Measurements from ENCODE around the gene PRKCE.

PRKCE gene

DNA sequence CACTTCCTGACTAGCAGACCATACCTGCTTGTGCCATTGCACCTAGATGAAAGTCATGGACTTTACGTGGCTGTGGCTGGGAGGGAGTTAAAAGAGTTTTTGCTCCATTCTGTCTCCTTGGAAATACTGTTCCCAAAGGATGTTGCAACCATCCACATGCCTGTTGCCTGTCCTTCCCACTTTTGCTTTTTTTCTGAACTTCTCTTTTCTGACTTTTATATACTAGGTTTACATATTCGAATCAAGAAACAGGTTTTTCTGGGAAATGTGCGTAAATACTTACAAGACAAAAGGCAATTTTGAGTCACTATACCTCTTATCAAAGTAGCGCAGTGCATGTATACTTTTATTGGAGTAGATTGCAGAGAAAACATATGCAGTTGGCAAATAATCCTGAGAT lies 244.8 kb downstream of the PRKCE start:
- no peaks in the 10 kb centered on the region for H3K36me3 Mint-ChIP-seq
- no peaks in the 10 kb centered on the region for H3K27me3 Mint-ChIP-seq
- peaks cover 17% of the 10 kb centered on the region for H3K4me1 Mint-ChIP-seq (ENCODE audit: low read depth)
- H3K9me3 Mint-ChIP-seq (ENCODE audit: low read depth) = no peaks in the 10 kb centered on the region
- no peak overlapping the region for H3K4me3 Mint-ChIP-seq
- H3K27ac Mint-ChIP-seq = no peak overlapping the region

DNA sequence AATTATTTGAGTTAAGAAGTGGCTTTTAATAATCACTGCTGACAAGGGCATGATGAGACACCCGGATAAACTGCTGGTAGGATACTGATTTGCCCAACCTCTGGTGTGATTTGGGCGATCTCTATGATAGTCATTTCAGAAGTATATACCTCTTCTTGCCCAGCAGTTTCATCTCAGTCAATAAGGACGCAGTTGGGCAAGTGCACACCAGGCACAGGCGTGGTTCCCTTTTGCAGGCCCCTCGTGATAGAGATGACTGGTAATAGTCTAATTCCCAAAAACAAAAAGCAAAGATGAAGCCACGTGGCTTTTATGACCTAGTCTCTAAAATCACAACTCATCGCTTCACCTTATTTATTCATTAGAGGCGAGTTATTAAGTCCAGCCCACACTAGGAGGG lies 246.4 kb downstream of the PRKCE start:
- H3K9me3 Mint-ChIP-seq (ENCODE audit: low read depth) = no peaks in the 10 kb centered on the region
- no peaks in the 10 kb centered on the region for H3K27me3 Mint-ChIP-seq
- H3K4me1 Mint-ChIP-seq (ENCODE audit: low read depth) = peaks cover 2% of the 10 kb centered on the region
- no peak overlapping the region for H3K27ac Mint-ChIP-seq
- no peaks in the 10 kb centered on the region for H3K36me3 Mint-ChIP-seq
- no peak overlapping the region for H3K4me3 Mint-ChIP-seq

DNA sequence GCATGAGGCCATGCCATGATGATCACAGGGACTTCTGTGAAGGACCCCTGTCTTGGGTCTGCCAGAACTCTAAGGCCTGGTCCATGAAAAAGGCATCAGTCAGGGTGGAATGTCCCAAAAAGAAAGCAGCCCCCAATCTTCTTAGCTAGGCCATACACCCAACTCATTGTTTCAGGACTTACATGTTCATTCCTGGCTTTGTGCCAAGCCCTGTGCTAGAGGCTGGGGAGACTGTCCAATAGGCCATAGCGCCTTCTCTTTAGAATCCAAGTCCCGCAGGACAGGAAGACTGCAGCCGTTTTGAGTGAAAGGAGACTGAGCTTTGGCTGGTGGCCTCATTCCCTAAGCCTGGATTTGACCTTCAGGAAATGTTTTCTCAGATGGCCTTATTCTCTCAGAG lies 247.3 kb downstream of the PRKCE start:
- no peak overlapping the region for H3K4me3 Mint-ChIP-seq
- H3K4me1 Mint-ChIP-seq (ENCODE audit: low read depth) = no peaks in the 10 kb centered on the region
- no peaks in the 10 kb centered on the region for H3K36me3 Mint-ChIP-seq
- H3K9me3 Mint-ChIP-seq (ENCODE audit: low read depth) = no peaks in the 10 kb centered on the region
- H3K27ac Mint-ChIP-seq = no peak overlapping the region
- no peaks in the 10 kb centered on the region for H3K27me3 Mint-ChIP-seq

DNA sequence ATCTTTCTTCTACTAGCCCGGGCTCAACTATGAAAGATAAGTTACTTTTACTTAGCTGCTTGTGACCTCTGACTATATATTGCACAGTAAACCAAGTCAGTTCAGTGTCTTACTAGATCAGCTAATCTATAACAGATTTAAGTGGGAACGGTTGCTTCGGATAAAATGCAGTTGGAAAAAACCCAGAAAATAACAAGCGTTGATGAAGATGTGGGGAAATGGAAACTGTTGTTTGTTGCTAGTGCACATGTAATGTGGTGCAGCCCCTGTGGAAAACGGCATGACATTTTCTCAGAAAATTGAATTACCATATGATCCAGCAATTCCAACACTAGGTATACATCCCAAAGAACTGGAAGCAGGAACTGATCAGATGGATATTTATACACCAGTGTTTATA lies 248.5 kb downstream of the PRKCE start:
- Mint-ChIP-seq H3K27me3 (no peaks in the 10 kb centered on the region), H3K4me1 (ENCODE audit: low read depth) (no peaks in the 10 kb centered on the region), H3K27ac (no peak overlapping the region), H3K4me3 (no peak overlapping the region), H3K36me3 (no peaks in the 10 kb centered on the region), H3K9me3 (ENCODE audit: low read depth) (no peaks in the 10 kb centered on the region)

DNA sequence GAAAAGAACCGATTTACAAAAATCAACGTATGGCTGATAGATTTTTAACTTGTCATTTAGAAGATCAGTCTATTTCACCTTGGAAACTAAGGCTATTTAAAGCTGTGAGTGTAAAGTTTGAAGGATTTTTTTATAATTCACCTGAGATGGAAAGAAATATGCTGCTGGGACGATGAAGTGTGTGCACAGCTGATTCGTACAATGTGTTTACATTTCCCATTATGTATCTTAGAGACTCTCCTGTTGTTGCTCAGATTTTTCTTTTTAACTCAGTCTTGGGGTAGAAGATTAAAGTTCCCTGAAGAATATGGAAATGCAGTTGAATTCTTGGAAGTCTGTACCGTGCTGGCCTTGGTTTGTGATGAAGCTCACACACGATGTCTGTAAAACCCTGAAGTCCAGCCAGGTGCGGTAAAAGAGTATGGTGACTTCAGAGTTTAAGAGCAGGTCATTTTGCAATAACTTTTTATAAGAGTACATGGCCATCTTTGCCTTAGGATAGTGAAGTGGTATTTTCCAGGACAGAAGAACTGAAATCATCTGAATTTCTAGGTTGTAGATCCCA lies 250.1 kb downstream of the PRKCE start:
- H3K36me3 Mint-ChIP-seq = no peaks in the 10 kb centered on the region
- no peak overlapping the region for H3K4me3 Mint-ChIP-seq
- peaks cover 2% of the 10 kb centered on the region for H3K4me1 Mint-ChIP-seq (ENCODE audit: low read depth)
- no peaks in the 10 kb centered on the region for H3K9me3 Mint-ChIP-seq (ENCODE audit: low read depth)
- no peak overlapping the region for H3K27ac Mint-ChIP-seq
- no peaks in the 10 kb centered on the region for H3K27me3 Mint-ChIP-seq

DNA sequence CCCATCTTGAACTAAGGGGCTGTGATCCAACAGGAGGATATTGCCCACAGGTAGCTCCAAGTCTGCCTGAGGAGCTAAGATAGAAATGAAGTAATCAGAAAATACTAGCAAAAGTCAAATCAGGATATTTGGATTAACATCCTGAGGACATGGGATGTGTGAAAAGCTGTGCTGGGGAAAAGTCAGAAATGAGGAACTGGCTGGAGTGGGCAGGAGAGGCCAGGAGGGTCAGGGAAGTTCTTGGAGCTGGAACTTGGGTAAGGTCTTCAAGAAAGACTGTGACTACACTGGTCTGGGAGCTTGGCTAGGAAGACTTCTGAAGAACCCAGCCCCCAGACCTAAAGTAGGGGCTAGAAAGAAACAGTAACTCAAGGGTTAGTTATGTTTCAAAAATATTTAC lies 250.9 kb downstream of the PRKCE start:
- Mint-ChIP-seq H3K36me3 (peaks cover 3% of the 10 kb centered on the region), H3K9me3 (ENCODE audit: low read depth) (no peaks in the 10 kb centered on the region), H3K4me3 (no peak overlapping the region), H3K4me1 (ENCODE audit: low read depth) (peaks cover 2% of the 10 kb centered on the region), H3K27me3 (no peaks in the 10 kb centered on the region), H3K27ac (no peak overlapping the region)

DNA sequence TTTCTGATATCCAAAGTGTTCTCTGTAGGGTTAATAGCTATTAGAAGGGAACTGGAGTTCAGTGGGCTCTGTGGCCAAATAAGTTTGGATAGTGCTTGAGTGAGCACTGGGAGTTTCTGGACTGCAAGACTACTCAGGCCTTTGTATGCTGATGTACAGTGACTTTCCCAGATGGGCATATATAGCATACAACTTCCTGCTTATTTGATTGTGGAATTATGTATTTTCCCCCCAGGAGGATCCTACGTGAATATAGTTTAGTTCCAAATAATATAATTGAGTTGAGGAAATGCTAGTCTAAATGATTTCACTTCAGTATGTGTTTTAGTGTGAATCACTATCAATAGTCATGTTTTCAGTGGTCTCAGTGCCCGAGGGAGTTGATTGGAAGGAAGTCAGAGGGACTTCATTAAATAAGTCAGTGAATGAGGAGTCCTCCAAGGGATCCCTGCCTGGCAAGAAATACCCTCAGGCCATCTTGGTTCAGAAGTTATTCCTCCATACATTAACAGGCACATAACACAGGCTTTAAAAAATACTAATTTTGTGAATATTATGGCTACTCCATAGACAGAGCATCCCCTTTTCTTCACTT lies 251.4 kb downstream of the PRKCE start:
- Mint-ChIP-seq H3K9me3 (ENCODE audit: low read depth) (no peaks in the 10 kb centered on the region), H3K27ac (no peak overlapping the region), H3K27me3 (no peaks in the 10 kb centered on the region), H3K4me1 (ENCODE audit: low read depth) (peaks cover 2% of the 10 kb centered on the region), H3K4me3 (no peak overlapping the region), H3K36me3 (peaks cover 3% of the 10 kb centered on the region)

DNA sequence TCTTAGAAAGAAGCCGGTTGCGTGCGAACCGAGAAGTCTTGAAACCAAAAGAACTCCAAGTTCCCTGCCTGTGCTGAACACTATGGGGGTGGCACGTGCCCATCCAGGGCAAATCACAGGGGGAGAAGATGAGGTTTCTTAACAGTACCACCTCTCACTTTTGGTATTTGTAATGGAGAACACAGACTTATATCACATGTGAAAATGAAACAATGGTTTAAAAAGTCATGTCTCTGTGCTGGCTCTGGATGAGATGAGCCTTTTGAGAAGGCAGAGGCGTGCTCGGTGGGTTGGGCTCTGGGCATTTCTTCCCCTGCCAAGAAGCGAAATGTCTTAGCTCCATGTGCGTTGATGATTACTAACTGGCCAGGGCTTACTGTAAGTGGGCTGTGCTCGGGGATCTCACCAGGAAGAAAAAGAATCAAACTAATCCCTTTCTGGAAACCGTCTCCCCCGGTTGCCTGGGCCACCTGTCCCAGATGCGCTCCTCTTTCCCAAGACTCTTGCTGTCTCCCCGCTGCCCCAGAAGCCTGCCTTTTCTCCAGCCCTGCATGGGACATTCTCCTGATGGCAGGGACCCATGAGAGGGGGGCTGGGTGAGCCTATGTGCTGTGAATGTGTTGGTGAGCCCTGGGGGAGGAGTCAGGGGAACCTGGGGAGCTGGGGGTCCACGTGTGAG lies 252.9 kb downstream of the PRKCE start:
- H3K27me3 Mint-ChIP-seq = no peaks in the 10 kb centered on the region
- peaks cover 2% of the 10 kb centered on the region for H3K4me1 Mint-ChIP-seq (ENCODE audit: low read depth)
- H3K27ac Mint-ChIP-seq = no peak overlapping the region
- peaks cover 3% of the 10 kb centered on the region for H3K36me3 Mint-ChIP-seq
- H3K9me3 Mint-ChIP-seq (ENCODE audit: low read depth) = no peaks in the 10 kb centered on the region
- H3K4me3 Mint-ChIP-seq = no peak overlapping the region

DNA sequence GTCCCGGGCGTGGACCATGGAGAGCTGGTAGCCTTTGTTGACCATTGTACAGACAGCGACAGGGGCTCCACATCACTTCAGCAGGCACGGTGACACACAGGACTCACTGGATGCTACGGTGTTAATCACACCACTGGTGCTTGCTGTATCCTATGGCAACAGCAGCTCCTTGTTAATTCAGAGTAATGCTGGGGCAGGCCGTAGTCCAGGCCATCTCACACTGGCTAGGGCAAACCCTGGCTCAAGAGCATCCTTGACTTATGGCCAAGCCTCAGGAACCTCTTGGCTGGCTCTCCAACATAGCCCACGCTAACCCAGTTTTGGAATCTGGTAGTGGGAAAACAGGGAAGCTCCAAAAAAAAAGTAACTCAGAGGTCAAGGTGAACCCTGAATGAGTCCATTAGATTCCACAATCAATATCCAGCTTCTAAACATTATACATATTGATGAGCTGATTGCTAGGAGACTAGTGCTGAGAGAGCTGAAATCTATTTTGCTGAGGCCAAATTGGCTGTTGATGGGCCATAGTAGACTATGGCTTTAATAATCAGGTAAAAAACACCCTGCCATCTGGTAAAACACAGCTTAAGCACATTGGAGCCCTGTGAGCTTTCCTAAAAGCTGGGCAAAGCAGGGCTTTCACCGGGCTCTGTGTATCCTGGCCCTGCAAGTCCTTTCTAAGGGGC lies 253.6 kb downstream of the PRKCE start:
- peaks cover 2% of the 10 kb centered on the region for H3K4me1 Mint-ChIP-seq (ENCODE audit: low read depth)
- H3K9me3 Mint-ChIP-seq (ENCODE audit: low read depth) = no peaks in the 10 kb centered on the region
- no peak overlapping the region for H3K27ac Mint-ChIP-seq
- no peaks in the 10 kb centered on the region for H3K27me3 Mint-ChIP-seq
- H3K36me3 Mint-ChIP-seq = peaks cover 3% of the 10 kb centered on the region
- H3K4me3 Mint-ChIP-seq = no peak overlapping the region

DNA sequence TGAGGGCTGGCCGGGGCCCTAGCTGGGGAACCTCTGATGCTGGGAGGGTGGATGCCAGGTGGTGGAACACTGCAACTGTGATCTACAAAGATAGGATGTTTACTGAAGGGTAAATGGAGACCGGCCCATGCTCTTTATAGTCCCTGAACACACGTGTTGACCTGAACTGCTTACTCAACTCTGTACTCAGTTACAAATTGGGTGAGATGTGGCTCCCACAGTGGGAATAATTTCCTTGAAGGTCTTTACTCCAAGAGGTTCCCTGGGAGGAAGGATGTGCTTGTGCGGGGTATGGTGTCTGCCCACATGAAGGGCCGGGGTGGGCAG lies 254.1 kb downstream of the PRKCE start:
- Mint-ChIP-seq H3K9me3 (ENCODE audit: low read depth) (no peaks in the 10 kb centered on the region), H3K36me3 (peaks cover 3% of the 10 kb centered on the region), H3K27ac (no peak overlapping the region), H3K27me3 (no peaks in the 10 kb centered on the region), H3K4me3 (no peak overlapping the region), H3K4me1 (ENCODE audit: low read depth) (peaks cover 2% of the 10 kb centered on the region)

DNA sequence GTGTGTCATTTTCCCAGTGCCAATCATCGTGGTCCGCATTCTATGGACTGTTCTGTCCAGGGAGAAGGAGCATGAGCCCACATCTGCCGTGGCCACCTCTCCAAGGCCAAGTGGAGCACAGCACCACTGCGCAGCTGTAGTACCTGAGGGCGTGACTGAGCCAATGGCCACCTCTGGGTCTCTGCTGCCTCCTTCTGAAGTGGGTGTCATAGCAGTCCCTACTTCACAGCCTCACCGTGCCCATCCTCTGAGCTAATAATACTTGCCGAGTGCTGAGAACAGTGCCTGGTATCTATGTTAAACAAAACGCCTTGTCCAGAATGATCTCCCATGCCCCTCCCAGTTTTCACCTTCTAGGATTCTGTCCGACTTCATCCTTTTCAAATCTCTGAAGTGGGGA lies 256.1 kb downstream of the PRKCE start:
- Mint-ChIP-seq H3K9me3 (ENCODE audit: low read depth) (no peaks in the 10 kb centered on the region), H3K27me3 (no peaks in the 10 kb centered on the region), H3K36me3 (peaks cover 3% of the 10 kb centered on the region), H3K4me1 (ENCODE audit: low read depth) (peaks cover 2% of the 10 kb centered on the region), H3K27ac (no peak overlapping the region), H3K4me3 (no peak overlapping the region)

DNA sequence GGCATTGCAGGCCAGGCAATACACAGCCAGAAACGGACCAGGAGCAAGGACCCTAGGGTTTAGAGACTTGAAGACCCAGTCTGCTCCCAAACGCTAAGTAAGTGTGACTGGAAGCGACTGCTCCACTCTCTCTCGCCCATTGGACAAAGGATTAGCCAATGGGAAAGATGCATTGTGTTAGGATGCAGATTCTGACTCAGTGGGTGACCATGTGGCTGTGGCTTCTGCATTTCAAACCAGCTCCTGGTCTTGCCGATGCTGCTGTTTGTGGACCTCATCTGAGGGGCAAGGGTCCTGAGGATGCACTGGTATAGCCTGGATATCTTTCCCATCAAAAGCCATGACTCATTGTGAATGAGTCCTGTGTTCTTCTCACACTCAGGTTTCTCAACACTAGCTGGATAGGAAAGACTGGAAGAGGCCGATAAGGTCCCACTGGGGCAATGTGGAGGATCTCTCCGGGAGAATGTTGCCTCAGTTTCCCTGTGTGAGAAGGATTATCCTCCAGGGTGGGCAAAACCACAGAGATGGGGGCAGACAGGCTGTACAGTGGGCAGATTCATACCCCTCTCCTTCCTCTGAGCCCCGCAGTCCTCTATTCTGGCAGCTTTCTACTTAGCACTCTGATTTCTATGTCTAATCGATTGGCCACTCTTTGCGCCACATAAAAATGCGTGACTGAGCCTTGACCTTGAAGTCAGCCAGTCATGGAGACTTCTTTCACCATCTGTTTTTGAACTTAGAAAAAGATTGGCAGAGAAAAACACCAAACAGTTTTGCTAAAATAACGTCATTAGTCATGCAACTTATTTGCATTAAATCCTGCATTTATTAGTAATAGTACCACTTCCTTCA lies 257.1 kb downstream of the PRKCE start:
- peaks cover 2% of the 10 kb centered on the region for H3K4me1 Mint-ChIP-seq (ENCODE audit: low read depth)
- no peak overlapping the region for H3K4me3 Mint-ChIP-seq
- H3K27ac Mint-ChIP-seq = no peak overlapping the region
- H3K36me3 Mint-ChIP-seq = peaks cover 5% of the 10 kb centered on the region
- H3K9me3 Mint-ChIP-seq (ENCODE audit: low read depth) = no peaks in the 10 kb centered on the region
- no peaks in the 10 kb centered on the region for H3K27me3 Mint-ChIP-seq

DNA sequence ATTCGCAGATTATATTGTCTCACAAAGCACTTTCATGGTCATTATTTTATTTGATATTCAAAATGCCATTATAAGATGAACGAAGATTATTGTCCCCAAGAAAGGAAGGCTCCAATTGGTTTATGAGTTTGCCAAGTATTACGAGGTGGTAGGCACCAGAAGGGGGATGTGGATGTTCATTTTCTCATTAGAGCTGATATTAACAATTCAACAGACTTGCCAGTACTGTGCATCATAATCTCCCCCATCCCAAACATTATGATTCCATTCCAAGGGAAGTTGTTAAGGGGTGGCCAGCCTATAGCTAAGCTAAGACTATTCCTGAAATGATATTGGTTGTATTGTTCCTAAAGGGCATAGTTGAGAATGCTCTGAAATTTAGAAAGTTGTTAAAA lies 257.7 kb downstream of the PRKCE start:
- Mint-ChIP-seq H3K27ac (no peak overlapping the region), H3K36me3 (peaks cover 5% of the 10 kb centered on the region), H3K9me3 (ENCODE audit: low read depth) (no peaks in the 10 kb centered on the region), H3K4me3 (no peak overlapping the region), H3K27me3 (no peaks in the 10 kb centered on the region), H3K4me1 (ENCODE audit: low read depth) (peaks cover 2% of the 10 kb centered on the region)

DNA sequence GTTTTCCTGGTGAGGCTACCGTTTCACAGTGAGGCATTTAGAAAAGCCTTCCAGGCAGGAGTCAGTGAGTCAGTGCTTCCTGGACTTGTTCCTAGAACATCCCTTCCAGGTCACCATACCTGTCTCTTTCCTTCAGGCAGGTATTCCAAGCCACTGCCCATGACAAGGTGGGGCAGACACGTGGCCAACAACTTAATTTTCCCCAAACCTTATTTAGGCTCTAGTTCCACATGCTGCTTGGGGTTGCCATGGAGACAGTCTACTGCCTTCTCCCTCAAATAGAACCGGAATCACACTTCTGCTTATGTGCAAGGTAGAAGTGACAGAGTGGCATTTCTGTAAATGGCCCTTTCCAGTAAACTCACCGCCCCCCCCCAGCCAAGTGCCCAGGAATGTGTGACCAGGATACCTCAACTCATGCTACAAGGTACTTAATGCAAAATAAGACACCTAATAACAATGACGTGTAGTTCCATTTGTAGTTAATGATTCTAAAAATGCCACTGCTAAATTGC lies 258.3 kb downstream of the PRKCE start:
- no peak overlapping the region for H3K27ac Mint-ChIP-seq
- H3K36me3 Mint-ChIP-seq = peaks cover 5% of the 10 kb centered on the region
- no peaks in the 10 kb centered on the region for H3K9me3 Mint-ChIP-seq (ENCODE audit: low read depth)
- no peak overlapping the region for H3K4me3 Mint-ChIP-seq
- H3K27me3 Mint-ChIP-seq = no peaks in the 10 kb centered on the region
- peaks cover 2% of the 10 kb centered on the region for H3K4me1 Mint-ChIP-seq (ENCODE audit: low read depth)

Measured in activated naive CD8-positive, alpha-beta T cell (primary cell).